Activated CD8-positive, alpha-beta memory T cell treated with anti-CD3 and anti-CD28 coated beads, Interleukin-2, amount 50 U/mL, for 1 hour (primary cell): ENCODE measurements around the gene HORMAD2.
A peak's percentile ranks its signal among the peaks of the same experiment; 100 is the strongest.
"Not testable (repeated sequence)": the region's sequence is repeated elsewhere in the genome, so short reads cannot be mapped to it uniquely, and the experiment has no call there.

Source experiments
- DNase-seq: peaks from one replicate; pipeline ENCODE4 v3.0.0-alpha.2; 2020; ENCODE audit errors: extremely low read depth

The HORMAD2 gene

GRCh38 chr22:30208631-30209603 lies 128.7 kb downstream of the HORMAD2 start:
- DNase-seq: no peak

- no peak for DNase-seq
Observed at GRCh38 chr22:30209642-30210041, 129.4 kb downstream of the HORMAD2 start.

- DNase-seq: no peak
Observed at GRCh38 chr22:30210235-30210909, 130.1 kb downstream of the HORMAD2 start.

GRCh38 chr22:30211124-30211820 lies 131.0 kb downstream of the HORMAD2 start:
- DNase-seq: no peak

GRCh38 chr22:30212363-30212995 lies 132.2 kb downstream of the HORMAD2 start:
- no peak for DNase-seq

- DNase-seq: no peak
Observed at GRCh38 chr22:30212996-30213441, 132.8 kb downstream of the HORMAD2 start.

- DNase-seq: no peak
Observed at GRCh38 chr22:30214703-30215407, 134.6 kb downstream of the HORMAD2 start.

- DNase-seq: not testable (repeated sequence)
Observed at GRCh38 chr22:30216272-30216671, 136.0 kb downstream of the HORMAD2 start.

- no peak for DNase-seq
Observed at GRCh38 chr22:30216710-30217109, 136.4 kb downstream of the HORMAD2 start.

GRCh38 chr22:30217698-30218560 lies 137.7 kb downstream of the HORMAD2 start:
- DNase-seq: no peak

- DNase-seq: no peak
Observed at GRCh38 chr22:30219049-30219654, 138.9 kb downstream of the HORMAD2 start.

- DNase-seq: no peak
Observed at GRCh38 chr22:30219668-30220278, 139.5 kb downstream of the HORMAD2 start.

- DNase-seq: no peak
Observed at GRCh38 chr22:30220338-30221012, 140.2 kb downstream of the HORMAD2 start.

- DNase-seq: peak; percentile 5
Observed at GRCh38 chr22:30221121-30221992, 141.1 kb downstream of the HORMAD2 start.

GRCh38 chr22:30222321-30222720 lies 142.1 kb downstream of the HORMAD2 start:
- no peak for DNase-seq

- DNase-seq: no peak
Observed at GRCh38 chr22:30223303-30223702, 143.0 kb downstream of the HORMAD2 start.

GRCh38 chr22:30224161-30224857 lies 144.0 kb downstream of the HORMAD2 start:
- no peak for DNase-seq
